Panc1 (cell line): ENCODE data around the gene ADAM10. TPM values are rescaled to one million over a fixed set of nuclear protein-coding genes. Genes with fewer than 3 reads are reported as not detected.

Experiments
- ATAC-seq: fragments of 200-7000 bp; cut with Tn5 transposase; 2 replicates; pipeline ENCODE4 v1.9.1; 2020; ENCODE audit warnings: mild to moderate bottlenecking, moderate library complexity
- BruUV-seq: library from RNA; stranded (reverse); fragments of 400-500 nt; replicated peaks from 2 replicates; lab custom pipeline; 2021; lab: Mats Ljungman, UMichigan
- CTCF ChIA-PET: fragments of 300-600 bp; sonication (Branson Sonifier 250); formaldehyde crosslinking; loops from one replicate; lab custom pipeline; 2022; ENCODE audit warnings: antibody characterized with exemption; lab: Charles Lee
- POLR2A ChIA-PET: fragments of 300-600 bp; sonication (Branson Sonifier 250); formaldehyde crosslinking; loops from one replicate; lab custom pipeline; 2022; ENCODE audit warnings: antibody characterized with exemption; lab: Charles Lee
- DNase-seq: peaks from one replicate; pipeline ENCODE4 v3.0.0-alpha.2; 2010; ENCODE audit warnings: low read depth, low spot score
- H3K27ac ChIP-seq: 2 replicates; pipeline ENCODE4 v1.5.1; 2011; ENCODE audit warnings: mild to moderate bottlenecking, low read length, inconsistent platforms
- H3K27me3 ChIP-seq: fragments of 200-500 bp; sonication (Bioruptor generic); 2 replicates; pipeline ENCODE4 v1.6.0; 2014; ENCODE audit warnings: low read length, inconsistent platforms; ENCODE audit not compliant: control insufficient read depth, insufficient read depth
- H3K36me3 ChIP-seq: fragments of 200-500 bp; sonication (Bioruptor generic); 2 replicates; pipeline ENCODE4 v1.5.1; 2014; ENCODE audit warnings: inconsistent platforms, mild to moderate bottlenecking, low read length, moderate library complexity; ENCODE audit not compliant: control insufficient read depth, insufficient read depth
- H3K4me1 ChIP-seq: 2 replicates; pipeline ENCODE4 v1.5.1; 2011; ENCODE audit warnings: inconsistent platforms, mild to moderate bottlenecking, low read length, moderate library complexity; ENCODE audit not compliant: control insufficient read depth, insufficient read depth
- H3K4me3 ChIP-seq, 2 experiments: 2 replicates each; pipeline ENCODE4 v1.5.1; 2011 to 2012; ENCODE audit warnings: low read depth in 2 of 2, low read length in 2 of 2, mild to moderate bottlenecking in 2 of 2, inconsistent platforms in 1 of 2, moderate library complexity in 1 of 2
- H3K9me3 ChIP-seq: fragments of 200-500 bp; sonication (Bioruptor generic); 2 replicates; pipeline ENCODE4 v1.5.1; 2014; ENCODE audit warnings: low read depth, mild to moderate bottlenecking, inconsistent platforms, low read length, moderate library complexity; ENCODE audit not compliant: control insufficient read depth, insufficient read depth
- CTCF ChIP-seq: fragments of 450-650 bp; IDR thresholded peaks from 2 replicates; pipeline ENCODE4 v1.5.1; 2017; ENCODE audit warnings: mild to moderate bottlenecking
- POLR2AphosphoS5 ChIP-seq: IDR thresholded peaks from 2 replicates; pipeline ENCODE4 v1.6.1; 2012; ENCODE audit warnings: mild to moderate bottlenecking, low read depth, low read length, moderate library complexity
- REST ChIP-seq, 2 experiments: IDR thresholded peaks; 2 replicates each; pipeline ENCODE4 v1.6.1; 2011 to 2012; ENCODE audit warnings: low read depth in 2 of 2, control low read depth in 1 of 2, low read length in 1 of 2, mild to moderate bottlenecking in 1 of 2, moderate library complexity in 1 of 2; ENCODE audit not compliant: insufficient read depth in 1 of 2
- SIN3A ChIP-seq: IDR thresholded peaks from 2 replicates; pipeline ENCODE4 v1.6.1; 2012; ENCODE audit warnings: low read depth, mild to moderate bottlenecking, low read length, moderate library complexity, borderline replicate concordance; ENCODE audit not compliant: insufficient read depth
- TCF7L2 ChIP-seq: IDR thresholded peaks from 2 replicates; pipeline ENCODE4 v1.6.1; 2011; ENCODE audit warnings: mild to moderate bottlenecking, low read depth, low read length, inconsistent platforms
- in situ Hi-C: cut with HindIII; loops from 2 replicates; pipeline ENCODE4 v1.10.0; 2016; ENCODE audit warnings: low sequenced_read_pairs, low pct_unique_long_range_greater_than_20kb
- intact Hi-C: fragments of 100-400 bp; cut with micrococcal nuclease; formaldehyde crosslinking; loops from one replicate; pipeline ENCODE4 v1.10.0; 2022; ENCODE audit not compliant: unreplicated experiment
- total RNA-seq: library from RNA; stranded (reverse); gene quantifications from one replicate; pipeline ENCODE4 v1.2.1, GENCODE V29; 2021; ENCODE audit not compliant: unreplicated experiment

The ADAM10 gene
- total RNA-seq, 1 experiment from 2014 or later = 176 TPM

GRCh38 chr15:58643996-58644395 is 105.5 kb downstream of the ADAM10 start:
- CTCF ChIA-PET = no interaction called here
- Histone ChIP-seq H3K27me3 (no peaks in the 10 kb centered on the region), H3K4me1 (no peaks in the 10 kb centered on the region), H3K36me3 (peaks cover 10% of the 10 kb centered on the region), H3K27ac (no peak overlapping the region), H3K9me3 (no peaks in the 10 kb centered on the region), H3K4me3 (no peak overlapping the region)
- TF ChIP-seq POLR2AphosphoS5 = no peak
- no peak for TF ChIP-seq REST (IDR thresholded peaks at IDR 0.05; ENCODE audit: insufficient read depth in 1 of 2, low read depth in 2 of 2, low read length in 1 of 2)
- TF ChIP-seq SIN3A = no peak
- TF ChIP-seq CTCF = no peak
- TF ChIP-seq TCF7L2 = no peak
- ATAC-seq = no peak
- intact Hi-C loops = no loop called here
- no peak for DNase-seq
- POLR2A ChIA-PET = no interaction called here
- no TSS peak for BruUV-seq
- in situ Hi-C loops = no loop called here

- ChIA-PET POLR2A (no interaction called here), CTCF (interaction anchor here (1.0 kb wide), 1 partner anchor 108 kb away, joined by 3 read pairs; the partner anchor contains the start of gene ADAM10)
- in situ Hi-C loops (no loop called here), intact Hi-C loops (no loop called here)
- Histone ChIP-seq H3K4me1 (no peaks in the 10 kb centered on the region), H3K27me3 (no peaks in the 10 kb centered on the region), H3K9me3 (no peaks in the 10 kb centered on the region), H3K36me3 (peaks cover 10% of the 10 kb centered on the region), H3K27ac (no peak overlapping the region), H3K4me3 (no peak overlapping the region)
- BruUV-seq = no TSS peak
- ATAC-seq = no peak
- TF ChIP-seq TCF7L2 = no peak
- no peak for TF ChIP-seq CTCF
- TF ChIP-seq SIN3A = no peak
- no peak for TF ChIP-seq REST (IDR thresholded peaks at IDR 0.05; ENCODE audit: insufficient read depth in 1 of 2, low read depth in 2 of 2, low read length in 1 of 2)
- DNase-seq = no peak
Observed at GRCh38 chr15:58641660-58642059, 107.8 kb downstream of the ADAM10 start.
